ENCODE measurements around the gene TCF4.

The TCF4 gene

DNA sequence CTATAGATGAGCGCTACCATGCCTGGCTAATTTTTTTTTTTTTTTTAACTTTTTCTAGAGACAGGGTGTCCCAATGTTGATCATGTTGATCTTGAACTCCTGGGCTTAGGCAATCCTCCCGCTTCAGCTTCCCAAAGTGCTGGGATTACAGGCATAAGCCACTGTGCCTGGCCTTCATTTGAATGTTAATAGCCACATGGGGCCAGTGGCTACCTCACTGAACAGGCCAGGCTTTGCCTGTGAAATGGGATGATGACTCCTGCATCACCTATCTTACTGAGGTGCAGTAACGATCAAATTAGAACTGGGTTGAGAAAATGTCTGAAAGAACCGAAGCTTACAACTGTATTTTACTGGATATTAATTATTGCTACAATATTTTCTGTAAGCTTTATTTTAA is 278.7 kb downstream of the TCF4 start (continued):
- TF ChIP-seq, protein P1, sequence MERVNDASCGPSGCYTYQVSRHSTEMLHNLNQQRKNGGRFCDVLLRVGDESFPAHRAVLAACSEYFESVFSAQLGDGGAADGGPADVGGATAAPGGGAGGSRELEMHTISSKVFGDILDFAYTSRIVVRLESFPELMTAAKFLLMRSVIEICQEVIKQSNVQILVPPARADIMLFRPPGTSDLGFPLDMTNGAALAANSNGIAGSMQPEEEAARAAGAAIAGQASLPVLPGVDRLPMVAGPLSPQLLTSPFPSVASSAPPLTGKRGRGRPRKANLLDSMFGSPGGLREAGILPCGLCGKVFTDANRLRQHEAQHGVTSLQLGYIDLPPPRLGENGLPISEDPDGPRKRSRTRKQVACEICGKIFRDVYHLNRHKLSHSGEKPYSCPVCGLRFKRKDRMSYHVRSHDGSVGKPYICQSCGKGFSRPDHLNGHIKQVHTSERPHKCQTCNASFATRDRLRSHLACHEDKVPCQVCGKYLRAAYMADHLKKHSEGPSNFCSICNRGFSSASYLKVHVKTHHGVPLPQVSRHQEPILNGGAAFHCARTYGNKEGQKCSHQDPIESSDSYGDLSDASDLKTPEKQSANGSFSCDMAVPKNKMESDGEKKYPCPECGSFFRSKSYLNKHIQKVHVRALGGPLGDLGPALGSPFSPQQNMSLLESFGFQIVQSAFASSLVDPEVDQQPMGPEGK (tag by site-specific recombination; IDR thresholded peaks at IDR 0.05), result no peak
- no peak for TF ChIP-seq ZNF707 (tag by site-specific recombination; IDR thresholded peaks at IDR 0.05)
- TF ChIP-seq ZNF16 (tag by site-specific recombination; IDR thresholded peaks at IDR 0.05; ENCODE audit: low read depth), result no peak
- TF ChIP-seq, protein P2, sequence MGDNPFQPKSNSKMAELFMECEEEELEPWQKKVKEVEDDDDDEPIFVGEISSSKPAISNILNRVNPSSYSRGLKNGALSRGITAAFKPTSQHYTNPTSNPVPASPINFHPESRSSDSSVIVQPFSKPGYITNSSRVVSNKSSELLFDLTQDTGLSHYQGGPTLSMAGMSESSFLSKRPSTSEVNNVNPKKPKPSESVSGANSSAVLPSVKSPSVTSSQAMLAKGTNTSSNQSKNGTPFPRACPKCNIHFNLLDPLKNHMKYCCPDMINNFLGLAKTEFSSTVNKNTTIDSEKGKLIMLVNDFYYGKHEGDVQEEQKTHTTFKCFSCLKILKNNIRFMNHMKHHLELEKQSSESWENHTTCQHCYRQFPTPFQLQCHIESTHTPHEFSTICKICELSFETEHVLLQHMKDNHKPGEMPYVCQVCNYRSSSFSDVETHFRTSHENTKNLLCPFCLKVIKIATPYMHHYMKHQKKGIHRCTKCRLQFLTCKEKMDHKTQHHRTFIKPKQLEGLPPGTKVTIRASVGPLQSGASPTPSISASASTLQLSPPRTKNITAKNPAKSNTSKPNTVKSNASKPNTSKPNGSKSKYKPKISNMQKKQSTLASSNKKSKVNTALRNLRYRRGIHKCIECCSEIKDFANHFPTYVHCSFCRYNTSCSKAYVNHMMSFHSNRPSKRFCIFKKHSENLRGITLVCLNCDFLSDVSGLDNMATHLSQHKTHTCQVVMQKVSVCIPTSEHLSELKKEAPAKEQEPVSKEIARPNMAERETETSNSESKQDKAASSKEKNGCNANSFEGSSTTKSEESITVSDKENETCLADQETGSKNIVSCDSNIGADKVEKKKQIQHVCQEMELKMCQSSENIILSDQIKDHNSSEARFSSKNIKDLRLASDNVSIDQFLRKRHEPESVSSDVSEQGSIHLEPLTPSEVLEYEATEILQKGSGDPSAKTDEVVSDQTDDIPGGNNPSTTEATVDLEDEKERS (tag by site-specific recombination; IDR thresholded peaks at IDR 0.05), result no peak

DNA sequence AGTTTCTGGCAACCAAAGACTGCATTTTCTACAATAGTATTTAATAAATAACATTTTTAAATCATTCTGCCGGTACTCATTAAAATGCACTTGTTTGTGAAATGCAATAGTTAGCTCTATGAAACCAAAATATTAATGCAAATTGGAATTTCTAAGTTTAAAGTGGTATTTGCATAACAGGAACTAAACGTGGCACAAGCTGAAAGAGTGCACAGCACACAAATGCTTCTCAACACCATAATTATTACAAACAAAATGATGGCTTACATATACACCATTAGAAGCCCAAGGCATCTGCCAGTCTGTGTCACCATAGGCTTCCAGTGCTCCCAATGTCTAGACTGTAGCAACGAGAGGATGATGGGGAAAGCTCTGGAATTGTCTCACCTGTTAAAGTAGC is 280.5 kb downstream of the TCF4 start:
- TF ChIP-seq, protein P3, sequence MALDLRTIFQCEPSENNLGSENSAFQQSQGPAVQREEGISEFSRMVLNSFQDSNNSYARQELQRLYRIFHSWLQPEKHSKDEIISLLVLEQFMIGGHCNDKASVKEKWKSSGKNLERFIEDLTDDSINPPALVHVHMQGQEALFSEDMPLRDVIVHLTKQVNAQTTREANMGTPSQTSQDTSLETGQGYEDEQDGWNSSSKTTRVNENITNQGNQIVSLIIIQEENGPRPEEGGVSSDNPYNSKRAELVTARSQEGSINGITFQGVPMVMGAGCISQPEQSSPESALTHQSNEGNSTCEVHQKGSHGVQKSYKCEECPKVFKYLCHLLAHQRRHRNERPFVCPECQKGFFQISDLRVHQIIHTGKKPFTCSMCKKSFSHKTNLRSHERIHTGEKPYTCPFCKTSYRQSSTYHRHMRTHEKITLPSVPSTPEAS (tag by site-specific recombination; IDR thresholded peaks at IDR 0.05), result no peak
- TF ChIP-seq ZFP41 (tag by site-specific recombination; IDR thresholded peaks at IDR 0.05; ENCODE audit: borderline replicate concordance), result no peak
- no peak for TF ChIP-seq ZNF140 (tag by site-specific recombination; IDR thresholded peaks at IDR 0.05)
- TF ChIP-seq ZNF830 (tag by site-specific recombination; IDR thresholded peaks at IDR 0.05; ENCODE audit: low read depth), result no peak
- no peak for TF ChIP-seq ZNF174 (tag by site-specific recombination; IDR thresholded peaks at IDR 0.05)
- TF ChIP-seq, protein P4, sequence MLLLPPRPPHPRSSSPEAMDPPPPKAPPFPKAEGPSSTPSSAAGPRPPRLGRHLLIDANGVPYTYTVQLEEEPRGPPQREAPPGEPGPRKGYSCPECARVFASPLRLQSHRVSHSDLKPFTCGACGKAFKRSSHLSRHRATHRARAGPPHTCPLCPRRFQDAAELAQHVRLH (tag by site-specific recombination; IDR thresholded peaks at IDR 0.05), result no peak
- TF ChIP-seq, protein P2 (tag by site-specific recombination; IDR thresholded peaks at IDR 0.05), result no peak
- no peak overlapping the region for H3K27ac ChIP-seq (ENCODE audit: extremely low read depth, low read depth, low read length)
- H3K4me1 ChIP-seq (ENCODE audit: control insufficient read depth, insufficient read depth, low read length), result peaks cover 19% of the 10 kb centered on the region
- no peak overlapping the region for H3K4me3 ChIP-seq (ENCODE audit: low read depth, low read length)
- CTCF ChIA-PET, result no interaction called here
- no peaks in the 10 kb centered on the region for H3K9me3 ChIP-seq (ENCODE audit: control insufficient read depth, insufficient read depth, low read depth, low read length)
- POLR2A ChIA-PET, result no interaction called here
- H3K36me3 ChIP-seq (ENCODE audit: control insufficient read depth in 2 of 2, insufficient read depth in 1 of 2, low read length in 2 of 2), result no peaks in the 10 kb centered on the region

DNA sequence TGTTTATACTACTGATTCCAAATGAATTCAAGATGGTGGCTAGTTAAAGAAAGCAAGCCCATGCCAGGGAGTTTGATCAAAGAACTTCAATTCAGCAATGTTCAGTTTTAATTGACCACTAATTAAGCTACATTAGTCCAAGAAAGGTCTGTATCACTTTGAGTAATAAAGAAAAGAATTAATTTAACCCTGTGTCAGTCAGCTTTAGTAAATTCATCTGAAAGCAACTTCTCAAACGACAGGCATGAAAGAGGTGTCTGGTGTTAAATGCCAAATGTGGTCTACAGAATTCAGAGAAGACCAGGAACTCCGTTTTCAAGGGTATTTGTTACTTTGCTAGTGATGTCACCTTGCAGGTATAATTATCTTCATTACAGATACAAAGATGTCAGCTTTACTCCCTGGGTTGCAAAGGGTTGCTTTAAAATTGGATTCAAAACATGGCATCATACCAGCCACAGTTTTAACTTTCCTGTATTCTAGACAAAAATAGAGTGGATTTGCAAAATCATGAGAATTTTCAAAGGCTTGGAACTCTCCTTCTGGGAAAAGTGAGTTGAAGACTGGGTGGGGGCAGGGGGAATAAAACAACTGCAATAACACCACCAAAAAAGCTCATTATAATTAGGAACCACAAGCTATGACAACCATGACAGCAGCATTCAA is 281.5 kb downstream of the TCF4 start:
- CTCF ChIA-PET, result interaction anchor here (1.0 kb wide), 1 partner anchor 18 kb away, joined by 3 read pairs; no protein-coding TSS in a partner anchor
- H3K9me3 ChIP-seq (ENCODE audit: control insufficient read depth, insufficient read depth, low read depth, low read length), result no peaks in the 10 kb centered on the region
- TF ChIP-seq, protein P5, sequence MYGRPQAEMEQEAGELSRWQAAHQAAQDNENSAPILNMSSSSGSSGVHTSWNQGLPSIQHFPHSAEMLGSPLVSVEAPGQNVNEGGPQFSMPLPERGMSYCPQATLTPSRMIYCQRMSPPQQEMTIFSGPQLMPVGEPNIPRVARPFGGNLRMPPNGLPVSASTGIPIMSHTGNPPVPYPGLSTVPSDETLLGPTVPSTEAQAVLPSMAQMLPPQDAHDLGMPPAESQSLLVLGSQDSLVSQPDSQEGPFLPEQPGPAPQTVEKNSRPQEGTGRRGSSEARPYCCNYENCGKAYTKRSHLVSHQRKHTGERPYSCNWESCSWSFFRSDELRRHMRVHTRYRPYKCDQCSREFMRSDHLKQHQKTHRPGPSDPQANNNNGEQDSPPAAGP (tag by site-specific recombination; IDR thresholded peaks at IDR 0.05), result no peak
- TF ChIP-seq, protein P6, sequence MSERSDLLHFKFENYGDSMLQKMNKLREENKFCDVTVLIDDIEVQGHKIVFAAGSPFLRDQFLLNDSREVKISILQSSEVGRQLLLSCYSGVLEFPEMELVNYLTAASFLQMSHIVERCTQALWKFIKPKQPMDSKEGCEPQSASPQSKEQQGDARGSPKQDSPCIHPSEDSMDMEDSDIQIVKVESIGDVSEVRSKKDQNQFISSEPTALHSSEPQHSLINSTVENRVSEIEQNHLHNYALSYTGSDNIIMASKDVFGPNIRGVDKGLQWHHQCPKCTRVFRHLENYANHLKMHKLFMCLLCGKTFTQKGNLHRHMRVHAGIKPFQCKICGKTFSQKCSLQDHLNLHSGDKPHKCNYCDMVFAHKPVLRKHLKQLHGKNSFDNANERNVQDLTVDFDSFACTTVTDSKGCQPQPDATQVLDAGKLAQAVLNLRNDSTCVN (tag by site-specific recombination; optimal IDR thresholded peaks at IDR 0.05), result no peak
- TF ChIP-seq YY1 (tag by site-specific recombination; IDR thresholded peaks at IDR 0.05) (no peak), SP3 (tag by site-specific recombination; IDR thresholded peaks at IDR 0.05) (no peak), WT1 (tag by site-specific recombination; IDR thresholded peaks at IDR 0.05) (no peak), ZNF184 (tag by site-specific recombination; IDR thresholded peaks at IDR 0.05) (no peak)
- TF ChIP-seq, protein P7, sequence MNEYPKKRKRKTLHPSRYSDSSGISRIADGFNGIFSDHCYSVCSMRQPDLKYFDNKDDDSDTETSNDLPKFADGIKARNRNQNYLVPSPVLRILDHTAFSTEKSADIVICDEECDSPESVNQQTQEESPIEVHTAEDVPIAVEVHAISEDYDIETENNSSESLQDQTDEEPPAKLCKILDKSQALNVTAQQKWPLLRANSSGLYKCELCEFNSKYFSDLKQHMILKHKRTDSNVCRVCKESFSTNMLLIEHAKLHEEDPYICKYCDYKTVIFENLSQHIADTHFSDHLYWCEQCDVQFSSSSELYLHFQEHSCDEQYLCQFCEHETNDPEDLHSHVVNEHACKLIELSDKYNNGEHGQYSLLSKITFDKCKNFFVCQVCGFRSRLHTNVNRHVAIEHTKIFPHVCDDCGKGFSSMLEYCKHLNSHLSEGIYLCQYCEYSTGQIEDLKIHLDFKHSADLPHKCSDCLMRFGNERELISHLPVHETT (tag by site-specific recombination; IDR thresholded peaks at IDR 0.05), result no peak

More for the DNA sequence above, 281.5 kb downstream of the TCF4 start:
- no peaks in the 10 kb centered on the region for H3K36me3 ChIP-seq (ENCODE audit: control insufficient read depth in 2 of 2, insufficient read depth in 1 of 2, low read length in 2 of 2)
- peaks cover 9% of the 10 kb centered on the region for H3K4me1 ChIP-seq (ENCODE audit: control insufficient read depth, insufficient read depth, low read length)
- H3K4me3 ChIP-seq (ENCODE audit: low read depth, low read length), result no peak overlapping the region
- H3K27ac ChIP-seq (ENCODE audit: extremely low read depth, low read depth, low read length), result no peak overlapping the region
- POLR2A ChIA-PET, result no interaction called here
